ENCODE data around the gene CYP3A5. TPM values are rescaled to one million over a fixed set of nuclear protein-coding genes. Genes with fewer than 3 reads are reported as not detected.
A peak's percentile ranks its signal among the peaks of the same experiment; 100 is the strongest.

The CYP3A5 gene
- total and polyA plus RNA-seq, 9 of the 15 experiments (the other 6 are each of a cell fraction or from before 2014, with no cell fraction given) = 0.73 to 2.8 (median 1.5) TPM

GRCh38 chr7:99627513-99627912 is 52.3 kb downstream of the CYP3A5 start (continued):
- TF ChIP-seq CUX1 (CRISPR knock-in tag; IDR thresholded peaks at IDR 0.05) = no peak
- TF ChIP-seq KAT2B (IDR thresholded peaks at IDR 0.05; ENCODE audit: low read depth, low read length) = no peak
- peak in 1 of 3 experiments; percentile 48; a peak in 1 of 6 replicates for TF ChIP-seq ZBTB11 (CRISPR knock-in tag; IDR thresholded peaks at IDR 0.05)
- peak; percentile 85 for TF ChIP-seq MTF1 (CRISPR knock-in tag; IDR thresholded peaks at IDR 0.05; ENCODE audit: borderline replicate concordance)
- TF ChIP-seq PPARD (CRISPR knock-in tag; IDR thresholded peaks at IDR 0.05) = peak; percentile 63; the same call in 1 of the 2 replicates
- TF ChIP-seq CREB1 (IDR thresholded peaks at IDR 0.05) = no peak
- TF ChIP-seq CREB1 (CRISPR knock-in tag; IDR thresholded peaks at IDR 0.05) = no peak
- no peak for TF ChIP-seq KDM4B (IDR thresholded peaks at IDR 0.05; ENCODE audit: borderline replicate concordance in 2 of 2, low read depth in 1 of 2)
- TF ChIP-seq SETDB1 (IDR thresholded peaks at IDR 0.05; ENCODE audit: low read length) = no peak
- TF ChIP-seq HLTF (IDR thresholded peaks at IDR 0.05) = no peak
- no peak for TF ChIP-seq NR1H2 (CRISPR knock-in tag; IDR thresholded peaks at IDR 0.05)
- TF ChIP-seq CEBPG (CRISPR knock-in tag; IDR thresholded peaks at IDR 0.05) = no peak
- TF ChIP-seq CEBPG (tag; conservative IDR thresholded peaks at IDR 0.05 in 1 of 2, IDR thresholded peaks at IDR 0.05 in 1 of 2) = no peak
- no peak for TF ChIP-seq MCM5 (IDR thresholded peaks at IDR 0.05; ENCODE audit: low read depth)
- TF ChIP-seq ZNF282 (CRISPR knock-in tag; IDR thresholded peaks at IDR 0.05) = no peak
- no peak for TF ChIP-seq ARID1B (IDR thresholded peaks at IDR 0.05)
- no peak for TF ChIP-seq THRB (CRISPR knock-in tag; conservative IDR thresholded peaks at IDR 0.05)
- TF ChIP-seq HOMEZ (CRISPR knock-in tag; IDR thresholded peaks at IDR 0.05) = no peak

All from K562 (cell line).